Fibroblast of villous mesenchyme (primary cell): Measurements from ENCODE around the gene PSMB5. TPM values are rescaled to one million over a fixed set of nuclear protein-coding genes. Genes with fewer than 3 reads are reported as not detected.

Experiments used
- DNase-seq: peaks from one replicate; pipeline ENCODE4 v3.0.0-alpha.2; 2010; ENCODE audit warnings: low read depth
- H3K4me3 ChIP-seq: 2 replicates; pipeline ENCODE4 v1.5.1; 2011; ENCODE audit warnings: low read depth, mild to moderate bottlenecking, low read length
- CTCF ChIP-seq: IDR thresholded peaks from 2 replicates; pipeline ENCODE4 v1.5.1; 2012; ENCODE audit warnings: low read depth, mild to moderate bottlenecking, low read length; ENCODE audit not compliant: insufficient read depth
- total RNA-seq: library from RNA; depleted of rRNA; stranded (reverse); fragments of >200 nt; gene quantifications from 2 replicates; pipeline ENCODE4 v1.2.3, GENCODE V29; 2012

PSMB5 gene
- total RNA-seq, 1 donor = 196 TPM

GRCh38 chr14:22987291-22987690 lies 47.4 kb downstream of the PSMB5 start:
- TF ChIP-seq CTCF = no peak
- DNase-seq = no peak
- no peak overlapping the region for H3K4me3 ChIP-seq

- DNase-seq = peak; percentile 89
- H3K4me3 ChIP-seq = no peak overlapping the region
- TF ChIP-seq CTCF = peak; percentile 92
Measured at GRCh38 chr14:22986508-22987054, 48.1 kb downstream of the PSMB5 start.

- no peak for DNase-seq
- H3K4me3 ChIP-seq = no peak overlapping the region
- TF ChIP-seq CTCF = no peak
Measured at GRCh38 chr14:22985894-22986507, 48.7 kb downstream of the PSMB5 start.

GRCh38 chr14:22984959-22985658 lies 49.6 kb downstream of the PSMB5 start:
- H3K4me3 ChIP-seq = no peak overlapping the region
- DNase-seq = no peak
- TF ChIP-seq CTCF = no peak

- peak; percentile 2 for TF ChIP-seq CTCF
- peak; percentile 95 for DNase-seq
- peak within 1 kb of the TSS; percentile 94 for H3K4me3 ChIP-seq
Measured at GRCh38 chr14:22982477-22983245, 52.0 kb downstream of the PSMB5 start, which contains the start of gene AJUBA. Gene AJUBA, minus strand, starts transcription at chr14:22982551. Its CDS starts 285 bp downstream, at chr14:22982266.

GRCh38 chr14:22981876-22982476 lies 52.7 kb downstream of the PSMB5 start:
- H3K4me3 ChIP-seq = peak overlapping the region; percentile 94
- DNase-seq = no peak
- no peak for TF ChIP-seq CTCF
